A549 treated with Hydrocortisone at 1 μM for 4 hours (cell line): ENCODE data around the gene EZH1. TPM values are rescaled to one million over a fixed set of nuclear protein-coding genes. Genes with fewer than 3 reads are reported as not detected.

Experiments used
- total RNA-seq: library from RNA; stranded (reverse); fragments of 200-300 nt; extraction: Qiagen RNA extraction; gene quantifications from 5 replicates; pipeline ENCODE4 v1.2.3, GENCODE V29; 2022

Gene EZH1
- total RNA-seq: 8.2 to 12.3 TPM (median 11.9 TPM) in 5 replicates

GRCh38 chr17:42744806-42745617 lies at the start of gene EZH1:
EZH1 (minus strand) TSS chr17:42745040; CDS start chr17:42728941, 16,099 bp downstream.

GRCh38 chr17:42779936-42780850 lies 35.4 kb upstream of the EZH1 start, which contains the start of gene WNK4:
WNK4 (plus strand) TSS chr17:42780610; CDS start chr17:42780699, 89 bp downstream.

GRCh38 chr17:42773290-42774035 lies 28.6 kb upstream of the EZH1 start, which contains the start of gene VPS25:
VPS25 (plus strand) TSS chr17:42773449; CDS start chr17:42773476, 27 bp downstream.

GRCh38 chr17:42760652-42761581 lies 16.1 kb upstream of the EZH1 start, which contains the start of gene RAMP2:
RAMP2 (plus strand) TSS chr17:42761227; CDS start chr17:42761262, 35 bp downstream.

GRCh38 chr17:42681976-42682721 lies 62.7 kb downstream of the EZH1 start, which contains the start of gene CNTNAP1:
CNTNAP1 (plus strand) TSS chr17:42682531; CDS start chr17:42682830, 299 bp downstream.

GRCh38 chr17:42676424-42677011 lies 68.3 kb downstream of the EZH1 start, which contains the start of gene PLEKHH3:
PLEKHH3 (minus strand) TSS chr17:42676994; CDS start chr17:42676563, 431 bp downstream.

GRCh38 chr17:42659079-42659931 lies 85.5 kb downstream of the EZH1 start, which contains the start of gene TUBG2:
TUBG2 (plus strand) TSS chr17:42659284; CDS start chr17:42659504, 220 bp downstream.

Other genes with a start within 250 kb of the EZH1 start
- 35.1 to 46.5 TPM (median 44.1 TPM) in 5 replicates for gene NAGLU, start 208.8 kb downstream of the EZH1 start, total RNA-seq
- 0.51 to 1.6 TPM (median 1.3 TPM) in 5 replicates for gene HSD17B1, start 192.1 kb downstream of the EZH1 start, total RNA-seq
- 112 to 132 TPM (median 119 TPM) in 5 replicates for gene COASY, start 182.9 kb downstream of the EZH1 start, total RNA-seq
- 62.1 to 64.0 TPM (median 63.3 TPM) in 5 replicates for gene MLX, start 177.9 kb downstream of the EZH1 start, total RNA-seq
- 30.1 to 35.0 TPM (median 31.2 TPM) in 5 replicates for gene PSMC3IP, start 167.3 kb downstream of the EZH1 start, total RNA-seq
- gene RETREG3, start 135.7 kb downstream of the EZH1 start, total RNA-seq: 23.7 to 35.2 TPM (median 27.9 TPM) in 5 replicates
- 133 to 144 TPM (median 140 TPM) in 5 replicates for gene TUBG1, start 135.4 kb downstream of the EZH1 start, total RNA-seq
- gene TUBG2, start 85.8 kb downstream of the EZH1 start, total RNA-seq: 17.1 to 23.8 TPM (median 20.7 TPM) in 5 replicates
- 11.6 to 16.4 TPM (median 16.0 TPM) in 5 replicates for gene PLEKHH3, start 68.0 kb downstream of the EZH1 start, total RNA-seq
- 0.28 to 0.36 TPM (median 0.32 TPM) in 5 replicates for gene CCR10, start 63.2 kb downstream of the EZH1 start, total RNA-seq
- gene CNTNAP1, start 62.5 kb downstream of the EZH1 start, total RNA-seq: 4.7 to 5.9 TPM (median 5.5 TPM) in 5 replicates
- gene RAMP2, start 16.2 kb upstream of the EZH1 start, total RNA-seq: 0.75 to 1.2 TPM (median 1.0 TPM) in 5 replicates
- 121 to 127 TPM (median 125 TPM) in 5 replicates for gene VPS25, start 28.4 kb upstream of the EZH1 start, total RNA-seq
- gene WNK4, start 35.6 kb upstream of the EZH1 start, total RNA-seq: 1.0 to 1.7 TPM (median 1.2 TPM) in 5 replicates
- gene COA3, start 53.7 kb upstream of the EZH1 start, total RNA-seq: 106 to 148 TPM (median 136 TPM) in 5 replicates
- gene CNTD1, start 53.8 kb upstream of the EZH1 start, total RNA-seq: 0.09 to 0.17 TPM (median 0.13 TPM) in 3 of 5 replicates, not detected in the others
- gene BECN1, start 79.2 kb upstream of the EZH1 start, total RNA-seq: 72.3 to 106 TPM (median 77.4 TPM) in 5 replicates
- gene PSME3, start 88.4 kb upstream of the EZH1 start, total RNA-seq: 222 to 326 TPM (median 227 TPM) in 5 replicates
- 1.6 to 2.4 TPM (median 2.0 TPM) in 5 replicates for gene AOC2, start 99.5 kb upstream of the EZH1 start, total RNA-seq
- 1.1 to 2.1 TPM (median 1.4 TPM) in 5 replicates for gene AOC3, start 106.2 kb upstream of the EZH1 start, total RNA-seq
- gene G6PC1, start 155.8 kb upstream of the EZH1 start, total RNA-seq: 0.14 TPM in 1 of 5 replicates, not detected in the others
- gene AARSD1, start 219.4 kb upstream of the EZH1 start, total RNA-seq: 52.7 to 63.5 TPM (median 56.9 TPM) in 5 replicates
- 0.95 to 1.4 TPM (median 1.1 TPM) in 5 replicates for gene PTGES3L, start 235.0 kb upstream of the EZH1 start, total RNA-seq
- 19.7 to 22.3 TPM (median 21.1 TPM) in 5 replicates for gene RUNDC1, start 235.5 kb upstream of the EZH1 start, total RNA-seq